ENCODE results near the gene ZP3. TPM values are rescaled to one million over a fixed set of nuclear protein-coding genes. Genes with fewer than 3 reads are reported as not detected.
"Not testable (repeated sequence)": the region's sequence is repeated elsewhere in the genome, so short reads cannot be mapped to it uniquely, and the experiment has no call there.

ZP3 gene
- total RNA-seq, 1 donor from 2014 or later, result 5.6 TPM

GRCh38 chr7:76485822-76486610 is 61.3 kb downstream of the ZP3 start:
- DNase-seq (ENCODE audit: low spot score), result not testable (repeated sequence)

- not testable (repeated sequence) for DNase-seq (ENCODE audit: low spot score)
Observed at GRCh38 chr7:76486618-76487017, 61.9 kb downstream of the ZP3 start.

GRCh38 chr7:76487969-76488368 is 63.2 kb downstream of the ZP3 start:
- not testable (repeated sequence) for DNase-seq (ENCODE audit: low spot score)

Other genes starting within 250 kb of the ZP3 start
- gene SRRM3, start 223.1 kb upstream of the ZP3 start, total RNA-seq, result 1.6 TPM
- 1,198 TPM for gene HSPB1, start 122.3 kb upstream of the ZP3 start, total RNA-seq
- gene YWHAG, start 66.0 kb upstream of the ZP3 start, total RNA-seq, result 95.4 TPM
- gene SSC4D, start 15.3 kb upstream of the ZP3 start, total RNA-seq, result 0.40 TPM
- gene DTX2, start 36.8 kb downstream of the ZP3 start, total RNA-seq, result 47.4 TPM
- 3.3 TPM for gene UPK3B, start 85.6 kb downstream of the ZP3 start, total RNA-seq
- gene SPDYE16, start 118.3 kb downstream of the ZP3 start, total RNA-seq, result not detected
- 18.8 TPM for gene POMZP3, start 202.3 kb downstream of the ZP3 start, total RNA-seq